Activated naive CD8-positive, alpha-beta T cell treated with anti-CD3 and anti-CD28 coated beads, Interleukin-2, amount 10 ng/mL, durations not matched to agents 7 days and 5 days (primary cell): ENCODE data around the gene PRSS16. TPM values are rescaled to one million over a fixed set of nuclear protein-coding genes. Genes with fewer than 3 reads are reported as not detected.
"Not testable (repeated sequence)": the region's sequence is repeated elsewhere in the genome, so short reads cannot be mapped to it uniquely, and the experiment has no call there.

Source experiments
- ATAC-seq: fragments of 150-1000 bp; cut with Tn5 transposase; one replicate; pipeline ENCODE4 v1.10.0; 2021; ENCODE audit warnings: low read depth, moderate library complexity
- POLR2A ChIA-PET: fragments of 350-600 bp; sonication (Branson Sonifier 250); formaldehyde crosslinking; loops from one replicate; lab custom pipeline; 2021; ENCODE audit warnings: antibody characterized with exemption; lab: Charles Lee
- DNase-seq: peaks from one replicate; pipeline ENCODE4 v3.0.0; 2021
- H3K27ac Mint-ChIP-seq: one replicate; pipeline ENCODE4 v1.8.0; 2022; ENCODE audit warnings: mild to moderate bottlenecking, mixed read lengths
- H3K27me3 Mint-ChIP-seq: one replicate; pipeline ENCODE4 v1.8.0; 2022; ENCODE audit warnings: mild to moderate bottlenecking, moderate library complexity, mixed read lengths
- H3K36me3 Mint-ChIP-seq: one replicate; pipeline ENCODE4 v1.8.0; 2021; ENCODE audit warnings: mild to moderate bottlenecking, mixed read lengths
- H3K4me1 Mint-ChIP-seq: one replicate; pipeline ENCODE4 v1.8.0; 2021; ENCODE audit warnings: mixed read lengths
- H3K4me3 Mint-ChIP-seq: one replicate; pipeline ENCODE4 v1.8.0; 2022; ENCODE audit warnings: mild to moderate bottlenecking, moderate library complexity, mixed read lengths
- H3K9me3 Mint-ChIP-seq: one replicate; pipeline ENCODE4 v1.8.0; 2021; ENCODE audit warnings: mixed read lengths
- total RNA-seq, 2 experiments: library from RNA; stranded (reverse); gene quantifications; one replicate each; pipeline ENCODE4 v1.2.3, GENCODE V29; 2021

PRSS16 gene
- total RNA-seq, 2 experiments from 2014 or later = 0.86 to 1.4 TPM

GRCh38 chr6:27251606-27252251, 4.2 kb downstream of the PRSS16 start:
- peak; percentile 74 for DNase-seq
- Mint-ChIP-seq H3K27ac (no peak overlapping the region), H3K27me3 (peaks cover 65% of the 10 kb centered on the region), H3K4me3 (peak overlapping the region; percentile 90), H3K9me3 (no peaks in the 10 kb centered on the region), H3K4me1 (peaks cover 9% of the 10 kb centered on the region), H3K36me3 (no peaks in the 10 kb centered on the region)
- POLR2A ChIA-PET = interaction anchor here (1.0 to 1.5 kb wide), 2 partner anchors 137 to 221 kb away, joined by 3 read pairs; partner anchors contain the start of genes ZNF184 and ZNF391
- peak; percentile 93 for ATAC-seq

- Mint-ChIP-seq H3K27me3 (peaks cover 69% of the 10 kb centered on the region), H3K4me1 (peaks cover 9% of the 10 kb centered on the region), H3K36me3 (no peaks in the 10 kb centered on the region), H3K9me3 (no peaks in the 10 kb centered on the region), H3K27ac (no peak overlapping the region), H3K4me3 (no peak overlapping the region)
- POLR2A ChIA-PET = no interaction called here
- no peak for DNase-seq
- no peak for ATAC-seq
These were observed 7.1 kb downstream of the PRSS16 start for GRCh38 chr6:27254566-27254965.

DNA sequence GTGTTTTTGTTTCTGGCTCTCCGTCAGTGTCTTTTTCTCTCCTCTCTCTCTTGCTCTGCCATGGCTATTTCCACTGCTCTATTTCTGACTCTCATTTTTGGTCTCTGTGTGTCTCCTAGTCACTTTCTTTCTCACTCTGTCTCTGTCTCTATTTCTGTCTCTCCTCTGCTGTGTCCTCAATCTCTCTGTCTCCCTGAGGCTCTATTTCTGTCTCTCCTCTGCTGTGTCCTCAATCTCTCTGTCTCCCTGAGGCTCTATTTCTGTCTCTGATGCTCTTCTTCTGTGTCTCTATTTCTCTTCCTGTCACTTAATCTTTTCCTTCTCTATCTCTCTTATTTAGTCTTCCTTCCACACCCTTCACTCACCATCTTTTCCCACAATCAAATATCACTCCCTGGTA, 8.4 kb downstream of the PRSS16 start:
- H3K4me3 Mint-ChIP-seq = no peak overlapping the region
- peaks cover 7% of the 10 kb centered on the region for H3K4me1 Mint-ChIP-seq
- peaks cover 65% of the 10 kb centered on the region for H3K27me3 Mint-ChIP-seq

GRCh38 chr6:27260369-27260768, 12.9 kb downstream of the PRSS16 start:
- no peak for ATAC-seq
- DNase-seq = no peak
- no peaks in the 10 kb centered on the region for H3K9me3 Mint-ChIP-seq
- H3K27me3 Mint-ChIP-seq = peaks cover 61% of the 10 kb centered on the region
- H3K36me3 Mint-ChIP-seq = no peaks in the 10 kb centered on the region
- POLR2A ChIA-PET = no interaction called here
- H3K27ac Mint-ChIP-seq = no peak overlapping the region
- no peaks in the 10 kb centered on the region for H3K4me1 Mint-ChIP-seq
- H3K4me3 Mint-ChIP-seq = no peak overlapping the region

More for the DNA sequence above, 8.4 kb downstream of the PRSS16 start:
- Mint-ChIP-seq H3K27ac (no peak overlapping the region), H3K9me3 (no peaks in the 10 kb centered on the region), H3K36me3 (no peaks in the 10 kb centered on the region)
- POLR2A ChIA-PET = no interaction called here
- ATAC-seq (no peak), DNase-seq (no peak)

GRCh38 chr6:27260836-27261375, 13.4 kb downstream of the PRSS16 start:
- Mint-ChIP-seq H3K27ac (no peak overlapping the region), H3K27me3 (peaks cover 60% of the 10 kb centered on the region), H3K36me3 (no peaks in the 10 kb centered on the region), H3K4me1 (no peaks in the 10 kb centered on the region), H3K9me3 (no peaks in the 10 kb centered on the region), H3K4me3 (no peak overlapping the region)
- DNase-seq = no peak
- no peak for ATAC-seq
- POLR2A ChIA-PET = interaction anchor here (0.6 kb wide), 1 partner anchor 656 kb away, joined by 3 read pairs; no protein-coding TSS in a partner anchor

GRCh38 chr6:27263886-27264285, 16.4 kb downstream of the PRSS16 start:
- H3K27ac Mint-ChIP-seq = no peak overlapping the region
- H3K9me3 Mint-ChIP-seq = peaks cover 2% of the 10 kb centered on the region
- POLR2A ChIA-PET = no interaction called here
- DNase-seq (no peak), ATAC-seq (no peak)
- no peaks in the 10 kb centered on the region for H3K36me3 Mint-ChIP-seq
- no peak overlapping the region for H3K4me3 Mint-ChIP-seq
- peaks cover 63% of the 10 kb centered on the region for H3K27me3 Mint-ChIP-seq
- H3K4me1 Mint-ChIP-seq = no peaks in the 10 kb centered on the region

GRCh38 chr6:27267003-27267402, 19.5 kb downstream of the PRSS16 start:
- H3K27me3 Mint-ChIP-seq = peaks cover 50% of the 10 kb centered on the region
- ATAC-seq, H3K36me3 Mint-ChIP-seq, H3K9me3 Mint-ChIP-seq, H3K4me3 Mint-ChIP-seq, H3K4me1 Mint-ChIP-seq, POLR2A ChIA-PET, H3K27ac Mint-ChIP-seq, DNase-seq: not testable (repeated sequence)

- H3K4me1 Mint-ChIP-seq = no peaks in the 10 kb centered on the region
- no peak overlapping the region for H3K27ac Mint-ChIP-seq
- no peaks in the 10 kb centered on the region for H3K36me3 Mint-ChIP-seq
- peaks cover 4% of the 10 kb centered on the region for H3K9me3 Mint-ChIP-seq
- no peak for ATAC-seq
- H3K4me3 Mint-ChIP-seq = no peak overlapping the region
- H3K27me3 Mint-ChIP-seq = peaks cover 45% of the 10 kb centered on the region
- DNase-seq = no peak
- POLR2A ChIA-PET = no interaction called here
These were observed 20.4 kb downstream of the PRSS16 start for GRCh38 chr6:27267857-27268434.

DNA sequence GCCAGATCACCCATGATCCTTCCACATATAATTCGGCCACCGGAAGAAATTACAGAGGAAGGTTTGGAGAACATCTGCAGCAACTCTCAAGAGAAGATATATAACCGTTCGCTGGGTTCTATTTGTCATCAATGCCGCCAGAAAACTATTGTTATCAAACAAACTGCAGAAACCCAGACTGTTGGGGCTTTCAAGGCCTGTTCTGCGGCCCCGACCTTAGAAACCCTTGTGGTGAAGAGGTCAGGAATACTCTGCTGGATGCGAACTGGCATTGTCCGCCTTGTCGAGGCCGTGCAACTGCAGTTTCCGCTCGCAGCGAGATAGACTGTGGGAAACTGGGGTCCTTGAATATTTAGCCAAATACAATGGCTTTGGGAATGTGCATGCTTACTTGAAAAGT, 21.3 kb downstream of the PRSS16 start:
- ATAC-seq = no peak
- Mint-ChIP-seq H3K4me3 (no peak overlapping the region), H3K9me3 (peaks cover 4% of the 10 kb centered on the region), H3K36me3 (no peaks in the 10 kb centered on the region), H3K4me1 (no peaks in the 10 kb centered on the region), H3K27ac (no peak overlapping the region), H3K27me3 (peaks cover 50% of the 10 kb centered on the region)
- POLR2A ChIA-PET = no interaction called here
- no peak for DNase-seq

DNA sequence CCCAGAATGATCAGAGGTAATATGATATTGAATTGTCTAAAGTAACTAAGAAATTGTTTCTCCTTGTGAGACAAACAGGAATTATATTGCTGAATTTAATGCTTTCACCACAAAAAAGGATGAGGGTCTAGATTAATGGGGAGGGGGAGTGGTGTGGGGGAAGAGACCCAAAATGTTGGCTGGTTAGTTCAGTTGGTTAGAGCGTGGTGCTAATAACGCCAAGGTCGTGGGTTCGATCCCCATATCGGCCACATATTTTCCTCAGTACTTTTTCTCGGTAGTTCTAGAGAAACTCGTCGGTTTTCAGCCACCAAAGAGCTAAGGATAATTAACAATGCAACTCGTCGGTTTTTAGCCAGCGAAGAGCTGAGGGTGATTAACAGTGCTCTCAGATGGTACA, 26.3 kb downstream of the PRSS16 start:
- no peaks in the 10 kb centered on the region for H3K4me1 Mint-ChIP-seq
- H3K36me3 Mint-ChIP-seq = no peaks in the 10 kb centered on the region
- ATAC-seq (no peak), DNase-seq (no peak)
- H3K9me3 Mint-ChIP-seq = peaks cover 11% of the 10 kb centered on the region
- H3K27me3 Mint-ChIP-seq = peaks cover 47% of the 10 kb centered on the region
- POLR2A ChIA-PET = no interaction called here
- no peak overlapping the region for H3K27ac Mint-ChIP-seq
- no peak overlapping the region for H3K4me3 Mint-ChIP-seq

DNA sequence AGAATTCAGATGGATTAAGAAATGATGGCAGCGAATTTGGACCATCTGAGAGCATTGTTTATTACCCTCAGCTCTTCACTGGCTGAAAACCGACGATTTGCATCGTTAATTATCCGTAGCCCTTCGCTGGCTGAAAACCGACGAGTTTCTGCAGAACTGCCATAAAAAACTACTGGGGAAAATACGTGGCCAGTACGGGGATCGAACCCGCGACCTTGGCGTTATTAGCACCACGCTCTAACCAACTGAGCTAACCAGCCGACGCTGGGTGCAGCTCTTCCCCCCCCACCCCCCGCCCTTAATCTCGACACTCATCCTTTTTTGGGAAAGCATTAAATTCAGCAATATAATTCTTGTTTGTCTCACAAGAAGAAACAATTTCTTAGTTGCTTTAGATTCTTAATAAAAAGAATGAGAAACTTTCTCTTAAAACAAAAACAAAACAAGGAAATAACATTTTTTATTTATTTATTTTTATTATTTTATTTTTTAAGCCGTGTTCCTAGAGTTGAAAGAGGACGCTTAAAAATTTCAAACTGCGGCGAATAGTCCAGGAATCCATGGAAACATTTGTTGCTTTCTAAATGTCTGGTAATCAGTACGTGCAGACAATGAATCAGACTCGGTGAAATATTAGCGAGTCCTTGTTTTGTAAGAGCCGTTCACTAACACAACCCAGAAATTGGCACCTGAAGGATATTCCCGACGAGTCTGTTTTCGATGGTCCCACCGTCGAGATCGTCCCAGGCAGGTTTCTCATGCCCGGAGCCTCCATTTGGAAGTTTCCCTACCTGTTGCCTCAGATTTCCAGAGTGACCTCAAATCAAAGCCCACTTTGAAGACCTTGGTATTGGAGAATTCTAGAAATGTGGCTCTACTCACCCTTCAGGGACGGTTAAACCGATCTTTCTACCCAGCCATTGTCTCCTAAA, 27.8 kb downstream of the PRSS16 start:
- DNase-seq = no peak
- no peak for ATAC-seq
- Mint-ChIP-seq H3K9me3 (peaks cover 12% of the 10 kb centered on the region), H3K4me1 (peaks cover 5% of the 10 kb centered on the region), H3K36me3 (peaks cover 2% of the 10 kb centered on the region), H3K27ac (no peak overlapping the region), H3K4me3 (no peak overlapping the region), H3K27me3 (peaks cover 48% of the 10 kb centered on the region)
- POLR2A ChIA-PET = no interaction called here

DNA sequence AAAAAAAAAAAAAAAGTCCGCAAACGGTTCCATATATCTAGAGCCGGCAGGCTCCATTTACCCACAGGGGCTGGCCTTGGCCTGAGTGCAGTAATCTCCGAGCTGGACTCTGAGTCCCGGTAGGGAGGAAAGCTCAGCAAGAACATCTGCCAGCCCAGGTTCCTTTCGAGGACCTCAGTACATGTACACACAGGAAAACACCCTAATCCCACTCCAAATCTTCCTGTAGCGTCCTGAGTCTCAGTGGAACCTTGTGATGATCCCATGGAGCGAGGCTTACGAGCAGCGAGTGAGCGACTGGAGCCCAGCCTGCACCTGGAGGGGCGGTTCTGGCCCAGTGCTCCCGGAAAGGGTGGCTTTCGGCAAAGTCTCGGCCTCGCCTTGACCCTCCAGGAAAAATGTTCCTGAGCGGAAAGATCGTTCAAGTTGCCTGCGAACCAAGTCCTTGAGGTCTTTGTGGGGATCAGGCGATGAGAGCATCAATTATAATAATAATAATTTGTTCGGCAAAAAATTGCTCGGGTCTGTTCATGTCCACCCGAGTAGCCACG, 32.1 kb downstream of the PRSS16 start:
- H3K27me3 Mint-ChIP-seq = peaks cover 67% of the 10 kb centered on the region
- no peak for DNase-seq
- H3K4me1 Mint-ChIP-seq = peaks cover 18% of the 10 kb centered on the region
- H3K36me3 Mint-ChIP-seq = peaks cover 9% of the 10 kb centered on the region
- ATAC-seq = no peak
- POLR2A ChIA-PET = interaction anchor here (0.6 kb wide), 1 partner anchor 68 kb away, joined by 9 read pairs; no protein-coding TSS in a partner anchor
- peak overlapping the region; percentile 65 for H3K4me3 Mint-ChIP-seq
- peaks cover 20% of the 10 kb centered on the region for H3K9me3 Mint-ChIP-seq
- peak overlapping the region; percentile 48 for H3K27ac Mint-ChIP-seq

- H3K36me3 Mint-ChIP-seq = peaks cover 9% of the 10 kb centered on the region
- H3K27ac Mint-ChIP-seq = no peak overlapping the region
- peaks cover 18% of the 10 kb centered on the region for H3K4me1 Mint-ChIP-seq
- H3K4me3 Mint-ChIP-seq = peak overlapping the region; percentile 65
- peaks cover 24% of the 10 kb centered on the region for H3K9me3 Mint-ChIP-seq
- no peak for DNase-seq
- H3K27me3 Mint-ChIP-seq = peaks cover 67% of the 10 kb centered on the region
- no peak for ATAC-seq
- POLR2A ChIA-PET = no interaction called here
These were observed 32.6 kb downstream of the PRSS16 start for GRCh38 chr6:27280064-27280539.
